K562 (cell line): Measurements from ENCODE around the gene DCAF7.

Experiments
- CBX5 ChIP-seq: IDR thresholded peaks from 2 replicates; pipeline ENCODE4 v1.6.1; 2014; ENCODE audit warnings: low read depth, borderline replicate concordance
- EGR1 ChIP-seq: fragments of 450-650 bp; conservative IDR thresholded peaks from 2 replicates; pipeline ENCODE4 v1.6.1; 2017; ENCODE audit warnings: mild to moderate bottlenecking
- ESRRA ChIP-seq: fragments of 450-650 bp; IDR thresholded peaks from 2 replicates; pipeline ENCODE4 v1.6.1; 2014; ENCODE audit warnings: low read depth, mild to moderate bottlenecking, moderate library complexity, borderline replicate concordance
- JUN ChIP-seq, 2 experiments: sonication (generic) in 1 of 2; formaldehyde crosslinking in 1 of 2; IDR thresholded peaks; 2 replicates each; pipeline versions ENCODE4 v1.6.1 to v1.8.0; 2012 to 2022; ENCODE audit warnings: borderline replicate concordance in 2 of 2, mild to moderate bottlenecking in 2 of 2, improper control_type of control experiment in 1 of 2, low read depth in 1 of 2, low read length in 1 of 2, missing genetic modification reagents in 1 of 2
- JUNB ChIP-seq: fragments of 450-650 bp; formaldehyde crosslinking; conservative IDR thresholded peaks from 2 replicates; pipeline ENCODE4 v1.4.0; 2020; ENCODE audit warnings: mild to moderate bottlenecking
- MEF2A ChIP-seq: IDR thresholded peaks from 2 replicates; pipeline ENCODE4 v1.6.1; 2011; ENCODE audit warnings: low read depth, mild to moderate bottlenecking, low read length, moderate library complexity; ENCODE audit not compliant: control insufficient read depth
- NFRKB ChIP-seq: fragments of 450-650 bp; IDR thresholded peaks from 2 replicates; pipeline ENCODE4 v1.6.1; 2016; ENCODE audit warnings: low read depth
- RBM34 ChIP-seq: fragments of 200-400 bp; formaldehyde crosslinking; IDR thresholded peaks from 2 replicates; pipeline ENCODE4 v1.6.1; 2018; ENCODE audit warnings: low read length, borderline replicate concordance; ENCODE audit not compliant: insufficient read depth
- SMC3 ChIP-seq: conservative IDR thresholded peaks from 2 replicates; pipeline ENCODE4 v1.6.1; 2011; ENCODE audit warnings: low read depth, low read length, improper control_type of control experiment; ENCODE audit not compliant: insufficient read depth
- ZNF3 ChIP-seq: fragments of 250-450 bp; sonication (Bioruptor Pico); IDR thresholded peaks from 2 replicates; pipeline ENCODE4 v1.5.0; 2021; ENCODE audit warnings: mild to moderate bottlenecking, moderate library complexity
- ZNF436 ChIP-seq: fragments of 250-450, 450-650 bp; sonication (Bioruptor Pico); formaldehyde crosslinking; IDR thresholded peaks from 2 replicates; pipeline ENCODE4 v1.7.0; 2020; ENCODE audit warnings: mild to moderate bottlenecking
- TF ChIP-seq, protein P1 (sequence below), 3 experiments: IDR thresholded peaks in 2 of 3; conservative IDR thresholded peaks in 1 of 3; 2 replicates each; pipeline ENCODE4 v1.5.1; 2011 to 2012; ENCODE audit warnings: low read length in 3 of 3, mild to moderate bottlenecking in 3 of 3, control low read depth in 2 of 3, improper control_type of control experiment in 1 of 3, inconsistent platforms in 1 of 3, low read depth in 1 of 3, mixed read lengths in 1 of 3, moderate library complexity in 1 of 3; ENCODE audit not compliant: insufficient read depth in 2 of 3

DNA sequence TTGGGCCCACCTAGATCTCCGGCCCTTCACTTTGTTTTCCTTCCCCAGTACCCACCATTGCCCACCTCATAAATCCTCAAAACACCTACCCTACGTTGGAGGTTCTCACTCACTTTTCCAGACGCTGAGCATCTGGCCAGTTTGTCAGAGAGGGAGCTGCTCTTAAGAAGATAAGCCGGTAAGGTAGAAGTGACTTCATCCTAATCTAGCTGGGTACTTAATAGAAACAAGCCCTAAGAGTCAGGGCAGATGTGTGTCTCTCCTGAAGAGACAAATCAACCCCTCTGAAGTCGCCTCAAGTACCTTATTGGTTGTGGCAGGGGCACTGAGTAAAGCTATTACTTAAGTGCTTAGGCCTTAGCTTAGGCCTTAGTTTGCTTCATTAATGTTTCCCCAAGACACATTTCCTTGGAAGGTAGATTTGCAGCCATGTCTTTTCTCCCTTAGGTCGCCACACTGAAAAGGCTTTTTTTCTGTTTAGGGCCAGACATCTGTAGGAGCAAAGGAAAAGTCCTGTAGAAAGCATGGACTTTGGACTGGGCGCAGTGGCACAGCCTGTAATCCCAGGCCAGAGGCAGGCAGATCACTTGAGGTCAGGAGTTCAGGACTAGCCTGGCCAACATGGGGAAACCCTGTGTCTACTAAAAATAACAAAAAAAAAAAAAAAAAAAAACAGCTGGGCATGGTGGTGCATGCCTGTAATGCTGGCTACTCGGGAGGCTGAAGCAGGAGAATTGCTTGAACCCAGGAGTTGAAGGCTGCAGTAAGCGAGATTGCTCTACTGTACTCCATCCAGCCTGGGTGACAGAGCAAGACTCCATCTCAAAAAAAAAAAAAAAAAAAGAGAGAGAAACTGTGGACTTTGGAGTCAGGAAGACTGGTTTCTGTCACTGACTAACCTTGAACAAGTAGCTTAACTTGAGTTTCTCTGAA is 51.4 kb downstream of the DCAF7 start:
- TF ChIP-seq, protein P1, sequence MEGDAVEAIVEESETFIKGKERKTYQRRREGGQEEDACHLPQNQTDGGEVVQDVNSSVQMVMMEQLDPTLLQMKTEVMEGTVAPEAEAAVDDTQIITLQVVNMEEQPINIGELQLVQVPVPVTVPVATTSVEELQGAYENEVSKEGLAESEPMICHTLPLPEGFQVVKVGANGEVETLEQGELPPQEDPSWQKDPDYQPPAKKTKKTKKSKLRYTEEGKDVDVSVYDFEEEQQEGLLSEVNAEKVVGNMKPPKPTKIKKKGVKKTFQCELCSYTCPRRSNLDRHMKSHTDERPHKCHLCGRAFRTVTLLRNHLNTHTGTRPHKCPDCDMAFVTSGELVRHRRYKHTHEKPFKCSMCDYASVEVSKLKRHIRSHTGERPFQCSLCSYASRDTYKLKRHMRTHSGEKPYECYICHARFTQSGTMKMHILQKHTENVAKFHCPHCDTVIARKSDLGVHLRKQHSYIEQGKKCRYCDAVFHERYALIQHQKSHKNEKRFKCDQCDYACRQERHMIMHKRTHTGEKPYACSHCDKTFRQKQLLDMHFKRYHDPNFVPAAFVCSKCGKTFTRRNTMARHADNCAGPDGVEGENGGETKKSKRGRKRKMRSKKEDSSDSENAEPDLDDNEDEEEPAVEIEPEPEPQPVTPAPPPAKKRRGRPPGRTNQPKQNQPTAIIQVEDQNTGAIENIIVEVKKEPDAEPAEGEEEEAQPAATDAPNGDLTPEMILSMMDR (IDR thresholded peaks at IDR 0.05 in 2 of 3, conservative IDR thresholded peaks at IDR 0.05 in 1 of 3; ENCODE audit: insufficient read depth in 2 of 3, low read depth in 1 of 3, low read length in 3 of 3), result no peak
- TF ChIP-seq ZNF436 (CRISPR knock-in tag), result no peak
- TF ChIP-seq NFRKB, result no peak
- no peak for TF ChIP-seq MEF2A
- TF ChIP-seq SMC3, result no peak
- TF ChIP-seq JUN (IDR thresholded peaks at IDR 0.05; ENCODE audit: borderline replicate concordance, low read depth, low read length), result no peak
- TF ChIP-seq JUN (CRISPR knock-in tag; IDR thresholded peaks at IDR 0.05; ENCODE audit: borderline replicate concordance), result no peak
- no peak for TF ChIP-seq EGR1
- no peak for TF ChIP-seq JUNB (CRISPR knock-in tag)
- TF ChIP-seq CBX5, result no peak
- TF ChIP-seq ZNF3 (CRISPR knock-in tag), result no peak
- no peak for TF ChIP-seq RBM34
- TF ChIP-seq ESRRA, result no peak
